ENCODE data around the gene DHRS7B.
"Not testable (repeated sequence)": the region's sequence is repeated elsewhere in the genome, so short reads cannot be mapped to it uniquely, and the experiment has no call there.

Gene DHRS7B

GRCh38 chr17:21210411-21211076 lies 83.8 kb downstream of the DHRS7B start:
- DNase-seq (ENCODE audit: low spot score): no peak

- no peak for DNase-seq (ENCODE audit: low spot score)
These were observed 85.2 kb downstream of the DHRS7B start for GRCh38 chr17:21211825-21212479.

GRCh38 chr17:21212826-21213637 lies 86.3 kb downstream of the DHRS7B start:
- no peak for DNase-seq (ENCODE audit: low spot score)

GRCh38 chr17:21213638-21214014 lies 86.9 kb downstream of the DHRS7B start:
- DNase-seq (ENCODE audit: low spot score): peak; percentile 67

GRCh38 chr17:21214015-21214776 lies 87.4 kb downstream of the DHRS7B start, which contains the start of gene TMEM11:
TSS of gene TMEM11 (minus strand) at chr17:21214161. CDS start at chr17:21214152, 9 bp downstream.
- peak; percentile 99 for DNase-seq (ENCODE audit: low spot score)

GRCh38 chr17:21214777-21215541 lies 88.2 kb downstream of the DHRS7B start:
- peak; percentile 41 for DNase-seq (ENCODE audit: low spot score)

GRCh38 chr17:21215935-21216334 lies 89.2 kb downstream of the DHRS7B start:
- no peak for DNase-seq (ENCODE audit: low spot score)

GRCh38 chr17:21217346-21217745 lies 90.6 kb downstream of the DHRS7B start:
- DNase-seq (ENCODE audit: low spot score): no peak

GRCh38 chr17:21218101-21218500 lies 91.3 kb downstream of the DHRS7B start:
- DNase-seq (ENCODE audit: low spot score): no peak

GRCh38 chr17:21218831-21219380 lies 92.1 kb downstream of the DHRS7B start:
- no peak for DNase-seq (ENCODE audit: low spot score)

GRCh38 chr17:21223086-21223485 lies 96.3 kb downstream of the DHRS7B start:
- DNase-seq (ENCODE audit: low spot score): no peak

- not testable (repeated sequence) for DNase-seq (ENCODE audit: low spot score)
These were observed 100.5 kb downstream of the DHRS7B start for GRCh38 chr17:21227277-21227676.

GRCh38 chr17:21228111-21228510 lies 101.3 kb downstream of the DHRS7B start:
- no peak for DNase-seq (ENCODE audit: low spot score)

GRCh38 chr17:21228845-21229244 lies 102.1 kb downstream of the DHRS7B start:
- DNase-seq (ENCODE audit: low spot score): no peak

- DNase-seq (ENCODE audit: low spot score): no peak
These were observed 104.8 kb downstream of the DHRS7B start for GRCh38 chr17:21231533-21231932.

GRCh38 chr17:21232033-21232749 lies 105.4 kb downstream of the DHRS7B start:
- no peak for DNase-seq (ENCODE audit: low spot score)

- DNase-seq (ENCODE audit: low spot score): no peak
These were observed 107.0 kb downstream of the DHRS7B start for GRCh38 chr17:21233581-21234347.

- no peak for DNase-seq (ENCODE audit: low spot score)
These were observed 109.2 kb downstream of the DHRS7B start for GRCh38 chr17:21235921-21236320.

GRCh38 chr17:21239680-21240368 lies 113.1 kb downstream of the DHRS7B start:
- DNase-seq (ENCODE audit: low spot score): peak; percentile 72

Measured in GM03348 (cell line).